Inferior parietal cortex (tissue), 1 donor: ENCODE measurements around the gene RGPD5.
"Not testable (repeated sequence)": the region's sequence is repeated elsewhere in the genome, so short reads cannot be mapped to it uniquely, and the experiment has no call there.

Source experiments
- DNase-seq: peaks from one replicate; pipeline ENCODE4 v3.0.0-alpha.2; 2016; ENCODE audit errors: extremely low spot score

Gene RGPD5

DNA sequence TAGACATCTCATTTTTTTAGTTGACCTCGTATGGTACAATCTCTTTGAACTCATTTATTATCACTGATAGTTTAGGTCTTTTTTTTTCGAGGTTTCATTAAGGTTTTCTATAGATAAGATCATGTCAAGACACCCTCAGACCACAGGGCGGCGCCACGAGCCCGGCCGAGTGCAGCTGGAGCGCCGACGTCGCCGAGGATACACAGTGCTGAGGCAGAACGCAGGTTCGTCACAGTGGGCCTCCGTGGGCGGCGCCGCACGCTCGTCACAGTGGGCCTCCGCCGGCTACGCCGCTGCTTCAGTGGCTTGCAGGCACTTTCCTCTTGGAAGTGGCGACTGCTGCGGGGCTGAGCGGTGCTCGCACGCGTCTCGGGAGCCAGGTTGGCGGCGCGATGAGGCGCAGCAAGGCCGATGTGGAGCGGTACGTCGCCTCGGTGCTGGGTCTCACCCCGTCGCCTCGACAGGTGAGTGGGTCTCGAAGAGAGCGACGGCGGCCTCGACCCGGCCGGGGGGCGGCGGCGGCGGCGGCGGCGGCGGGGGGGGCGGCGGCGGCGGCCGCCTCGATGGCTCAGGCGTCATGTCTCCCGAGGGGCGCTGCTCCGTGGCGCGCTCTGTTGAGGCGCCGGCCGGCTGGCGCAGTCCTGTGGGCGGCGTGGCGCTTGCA, at the start of gene RGPD5:
TSS of gene RGPD5 (plus strand) at position 232 of the 664 bp plus-strand sequence. CDS start at position 393, 161 bp downstream.
- DNase-seq = not testable (repeated sequence)

GRCh38 chr2:109751572-109751971, 42.5 kb upstream of the RGPD5 start:
- DNase-seq = not testable (repeated sequence)

DNA sequence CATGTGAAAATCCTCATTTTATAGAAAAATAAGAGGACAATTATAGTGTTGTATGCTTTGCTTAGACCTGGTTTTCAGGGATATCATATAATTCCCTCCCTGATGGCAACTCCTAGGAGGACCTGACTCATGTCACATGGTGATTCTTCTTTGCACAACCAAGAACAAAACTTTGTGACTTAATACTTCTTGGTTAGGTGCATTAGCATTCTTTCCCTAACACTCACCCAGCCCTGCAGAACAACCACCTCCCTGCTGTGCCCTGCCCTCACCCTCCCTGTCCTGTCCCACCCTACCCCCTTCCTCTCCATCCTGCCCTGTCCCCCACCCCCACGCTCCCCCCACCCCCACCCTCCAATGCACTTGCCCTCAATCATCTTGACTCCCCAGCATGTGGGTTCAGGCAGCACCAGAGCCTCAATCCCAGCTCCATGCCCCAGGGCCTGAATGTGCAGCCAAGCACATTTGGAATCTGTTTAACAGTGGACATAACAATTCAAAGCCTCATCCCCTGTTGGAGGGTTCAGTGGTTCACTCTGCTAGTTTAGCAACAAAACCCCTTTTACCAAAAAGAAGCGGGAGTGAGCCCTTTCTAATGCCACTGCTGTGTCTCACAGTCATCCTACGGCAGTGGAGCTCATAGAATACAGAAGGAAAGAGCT, 36.8 kb upstream of the RGPD5 start:
- not testable (repeated sequence) for DNase-seq

DNA sequence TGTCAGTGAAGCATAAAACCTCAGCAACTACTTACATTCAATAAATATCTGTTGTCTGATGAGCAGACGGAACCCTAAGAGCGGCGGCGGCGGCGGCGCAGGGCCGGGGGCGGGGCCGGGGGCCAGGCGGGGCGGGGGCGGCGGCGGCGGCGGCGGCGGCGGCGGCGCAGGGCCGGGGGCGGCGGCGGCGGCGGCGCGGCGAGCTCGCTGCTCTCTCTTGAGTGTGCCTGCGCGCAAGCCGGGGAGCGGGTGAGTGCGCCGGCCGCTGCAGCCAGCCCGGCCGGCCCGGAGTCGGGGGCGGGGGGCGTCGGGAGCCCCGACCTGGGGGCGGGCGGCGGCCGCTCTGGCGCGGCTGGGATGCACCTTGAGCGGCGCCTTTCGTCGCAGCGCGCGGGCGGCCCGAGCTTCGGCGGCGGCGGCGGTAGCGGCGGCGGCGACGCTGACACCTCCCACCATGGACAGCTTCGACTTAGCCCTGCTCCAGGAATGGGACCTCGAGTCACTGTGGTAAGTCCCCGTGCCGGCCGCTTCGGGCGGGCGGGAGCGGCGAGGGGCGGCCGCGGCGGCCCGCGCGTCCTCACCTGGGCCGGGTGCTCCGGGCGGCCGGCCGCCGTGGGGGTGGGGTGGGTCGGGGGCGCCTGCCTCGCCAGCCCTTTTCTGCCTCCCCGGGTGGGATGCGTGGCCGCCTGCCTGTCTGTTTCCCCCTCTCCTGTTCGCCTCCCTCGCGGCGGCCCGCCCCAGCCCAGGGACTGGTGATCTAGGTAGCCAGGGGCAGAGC, 33.7 kb upstream of the RGPD5 start:
- DNase-seq = not testable (repeated sequence)

- DNase-seq = not testable (repeated sequence)
These were observed 33.1 kb upstream of the RGPD5 start for GRCh38 chr2:109761043-109761454.

DNA sequence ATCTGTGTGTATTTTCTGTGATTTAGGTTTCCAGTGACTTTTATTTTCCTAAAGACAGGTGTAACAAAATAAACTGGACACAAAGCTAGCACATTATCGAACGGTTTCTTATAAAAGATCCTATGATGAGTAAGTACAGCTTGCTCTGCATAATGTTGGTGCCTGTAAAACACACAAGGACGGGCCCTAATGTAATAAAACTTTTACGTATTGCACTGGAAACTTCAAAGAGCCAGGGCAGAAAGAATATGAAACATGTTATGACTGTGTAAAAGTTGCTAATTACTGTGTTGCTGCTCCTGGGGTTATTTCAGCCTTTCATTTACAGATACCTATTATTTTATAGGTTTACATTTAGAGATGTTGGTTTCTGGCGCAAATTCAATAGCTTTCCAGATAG, 32.1 kb upstream of the RGPD5 start:
- DNase-seq = not testable (repeated sequence)

DNA sequence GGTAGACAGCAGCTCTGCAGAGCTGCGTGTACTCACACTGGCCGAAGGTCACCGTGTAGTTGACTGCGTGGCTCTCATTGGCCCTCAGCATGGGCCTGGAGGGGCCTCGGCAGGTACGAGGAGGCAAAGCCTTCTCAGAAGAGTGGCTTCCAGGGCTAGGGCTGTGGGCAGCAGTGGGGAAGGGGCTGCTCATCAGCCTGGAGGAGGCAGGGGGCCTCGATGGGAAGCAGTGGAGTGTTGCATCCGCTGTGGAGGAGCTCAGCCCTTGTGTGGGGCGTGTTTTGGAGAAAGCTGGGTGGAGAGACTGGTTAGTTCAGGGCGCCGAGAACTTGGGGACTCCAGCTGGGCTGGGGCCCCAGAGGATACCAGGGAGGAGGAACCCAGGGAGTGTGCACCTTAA, 28.0 kb upstream of the RGPD5 start:
- DNase-seq = not testable (repeated sequence)

GRCh38 chr2:109766886-109767578, 27.1 kb upstream of the RGPD5 start:
- DNase-seq = not testable (repeated sequence)

- not testable (repeated sequence) for DNase-seq
These were observed 25.2 kb upstream of the RGPD5 start for GRCh38 chr2:109768934-109769333.

GRCh38 chr2:109779118-109779517, 15.0 kb upstream of the RGPD5 start:
- not testable (repeated sequence) for DNase-seq

DNA sequence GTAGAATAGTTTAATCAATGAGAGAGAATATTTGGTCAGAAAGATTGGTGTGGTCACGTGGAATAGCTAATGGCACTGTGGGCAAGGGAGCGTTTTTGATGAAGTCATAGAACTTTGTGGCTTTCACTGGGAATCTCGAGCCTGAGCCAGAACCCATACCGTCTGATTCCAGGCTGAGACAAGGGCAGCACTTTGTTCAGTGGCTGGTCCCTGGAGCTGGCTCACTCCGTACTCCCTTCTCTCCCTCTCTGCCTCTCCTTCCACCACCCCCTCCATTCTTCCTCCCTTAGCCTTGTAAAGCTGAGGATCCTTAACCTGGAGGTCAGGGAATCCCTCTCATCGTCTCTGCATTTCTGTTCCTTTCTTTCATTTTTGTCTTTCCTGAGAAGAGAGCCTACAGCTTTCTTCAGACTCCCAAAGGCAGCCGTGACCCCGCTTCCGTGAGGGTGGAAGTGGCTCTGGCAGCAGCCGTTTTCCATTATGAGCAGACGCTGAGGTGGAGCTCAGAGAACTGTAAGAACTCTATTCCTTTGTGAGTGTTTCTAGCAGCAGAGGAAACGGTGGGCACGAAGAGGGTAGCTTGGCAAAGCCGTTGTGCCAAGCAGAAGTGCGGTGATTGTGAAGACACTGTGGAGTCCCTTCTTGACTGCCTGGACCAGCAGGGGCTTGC, 12.8 kb upstream of the RGPD5 start:
- DNase-seq = not testable (repeated sequence)

- DNase-seq = not testable (repeated sequence)
These were observed 11.6 kb upstream of the RGPD5 start for GRCh38 chr2:109782446-109782993.

- DNase-seq = not testable (repeated sequence)
These were observed 2.4 kb upstream of the RGPD5 start for GRCh38 chr2:109791530-109792279.

DNA sequence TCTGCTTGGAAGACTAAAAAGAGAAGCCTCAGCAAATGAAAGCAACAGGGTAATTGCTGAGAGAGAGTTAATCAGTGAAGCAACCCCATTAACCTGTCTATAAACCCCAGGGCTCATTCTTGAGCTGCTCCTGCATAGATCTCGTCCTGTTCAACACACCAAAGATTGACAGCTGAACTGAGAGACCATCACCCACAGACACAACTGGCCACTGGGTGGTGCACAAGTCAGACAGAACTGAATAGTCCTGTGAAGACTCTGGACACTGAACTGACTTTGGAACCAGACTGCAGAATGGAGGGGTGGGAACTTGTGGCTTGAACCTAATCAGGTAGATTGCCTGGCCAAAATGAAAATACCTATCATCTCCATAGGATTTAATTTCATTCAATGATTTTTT, 1.4 kb upstream of the RGPD5 start:
- not testable (repeated sequence) for DNase-seq

DNA sequence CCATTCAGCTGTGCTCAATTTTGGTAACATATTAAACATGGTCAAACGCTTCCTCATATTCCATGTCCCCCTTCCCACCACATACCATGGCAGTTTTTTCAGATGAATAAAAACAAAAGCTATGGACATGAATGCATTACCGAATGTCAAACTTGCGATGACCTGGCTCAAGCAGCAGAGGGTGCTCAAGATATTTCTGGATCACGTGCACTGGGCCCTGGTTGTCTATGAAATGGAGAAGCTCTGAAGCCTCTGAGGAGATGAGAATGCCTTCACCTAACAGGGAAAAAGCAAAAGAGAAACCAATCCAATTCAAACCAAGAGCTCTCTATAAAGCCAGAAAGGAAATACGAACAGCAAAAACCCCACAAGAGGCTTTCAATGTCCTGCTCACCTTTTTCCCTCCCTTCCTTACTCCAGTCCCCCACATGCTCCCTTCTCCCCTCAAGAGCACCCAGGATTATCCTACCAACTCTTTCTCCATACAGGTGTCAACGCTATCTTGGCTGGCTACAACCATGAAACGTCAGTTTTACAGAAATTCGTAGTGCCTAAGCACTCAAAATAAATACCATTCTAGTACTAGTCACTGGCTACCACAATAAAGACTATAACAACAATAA, 77.1 kb downstream of the RGPD5 start:
- DNase-seq = not testable (repeated sequence)

GRCh38 chr2:109876625-109877024, 82.5 kb downstream of the RGPD5 start:
- not testable (repeated sequence) for DNase-seq

- not testable (repeated sequence) for DNase-seq
These were observed 88.0 kb downstream of the RGPD5 start for GRCh38 chr2:109882112-109882511.

GRCh38 chr2:109888414-109888813, 94.3 kb downstream of the RGPD5 start:
- DNase-seq = not testable (repeated sequence)

GRCh38 chr2:109889909-109890308, 95.8 kb downstream of the RGPD5 start:
- DNase-seq = not testable (repeated sequence)

DNA sequence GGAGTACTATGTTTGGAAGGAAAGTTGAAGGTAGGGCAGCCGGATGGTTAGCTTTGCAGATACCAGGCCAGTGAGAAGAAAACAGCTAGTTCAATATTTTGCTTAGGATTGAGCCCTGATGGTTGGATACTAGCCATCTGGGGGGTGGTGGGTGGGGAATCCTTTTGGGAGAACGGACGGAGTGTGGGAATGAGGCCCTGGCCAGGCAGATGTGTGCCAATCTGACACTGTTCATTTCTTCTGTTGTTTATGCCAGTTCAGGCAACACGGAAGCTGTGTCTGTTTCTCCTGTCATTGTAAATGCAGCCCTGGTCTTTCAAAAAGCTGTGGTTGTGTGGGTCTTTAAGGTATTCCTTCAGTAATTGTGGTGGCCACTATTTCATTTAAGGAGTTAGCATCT, 96.9 kb downstream of the RGPD5 start:
- not testable (repeated sequence) for DNase-seq
